Endothelial cell of umbilical vein (primary cell): ENCODE results near the gene GPR87. TPM values are rescaled to one million over a fixed set of nuclear protein-coding genes. Genes with fewer than 3 reads are reported as not detected.

Source experiments
- BruUV-seq: library from RNA; stranded (reverse); fragments of 400-500 nt; replicated peaks from 2 replicates; lab custom pipeline; 2021; lab: Mats Ljungman, UMichigan
- CTCF ChIA-PET: fragments of 300-600, 350-600 bp; sonication (Branson Sonifier 250); formaldehyde crosslinking; loops from one replicate; lab custom pipeline; 2021; ENCODE audit warnings: antibody characterized with exemption, inconsistent platforms; lab: Charles Lee
- POLR2A ChIA-PET: fragments of 300-600, 350-600 bp; sonication (Branson Sonifier 250); formaldehyde crosslinking; loops from one replicate; lab custom pipeline; 2021; ENCODE audit warnings: antibody characterized with exemption, inconsistent platforms; lab: Charles Lee
- DNase-seq: peaks from one replicate; pipeline ENCODE4 v3.0.0-alpha.2; 2011; ENCODE audit warnings: low read depth, low spot score
- FAIRE-seq: peaks from 2 replicates; lab custom pipeline; 2011; peaks lifted over from hg19 to GRCh38; lab: Jason Lieb, UNC
- H2AFZ ChIP-seq: 2 replicates; pipeline ENCODE4 v1.6.0; 2012; ENCODE audit warnings: low read depth, low read length, control low read depth, inconsistent platforms
- H3K27ac ChIP-seq: 2 replicates; pipeline ENCODE4 v1.5.1; 2011; ENCODE audit warnings: low read depth, mild to moderate bottlenecking, control low read depth, low read length, moderate library complexity; ENCODE audit not compliant: insufficient read depth
- H3K27me3 ChIP-seq, 2 experiments: 2 replicates each; pipeline versions ENCODE4 v1.6.0 to v1.6.1; 2011; ENCODE audit warnings: low read length in 2 of 2, mixed read lengths in 1 of 2; ENCODE audit not compliant: control insufficient read depth in 2 of 2, insufficient read depth in 2 of 2
- H3K36me3 ChIP-seq, 2 experiments: 2 replicates in 1 of 2; 3 replicates in 1 of 2; pipeline ENCODE4 v1.5.1; 2011; ENCODE audit warnings: low read length in 2 of 2, mild to moderate bottlenecking in 1 of 2, moderate library complexity in 1 of 2; ENCODE audit not compliant: control insufficient read depth in 2 of 2, insufficient read depth in 2 of 2; ENCODE audit errors: extremely low read depth in 1 of 2
- H3K4me1 ChIP-seq: 3 replicates; pipeline ENCODE4 v1.5.1; 2011; ENCODE audit warnings: mild to moderate bottlenecking, low read length; ENCODE audit not compliant: control insufficient read depth, insufficient read depth; ENCODE audit errors: extremely low read depth
- H3K4me2 ChIP-seq: 2 replicates; pipeline ENCODE4 v1.6.1; 2011; ENCODE audit warnings: low read length, control low read depth, mixed read lengths; ENCODE audit not compliant: insufficient read depth
- H3K4me3 ChIP-seq, 3 experiments: fragments of 200-600 bp in 1 of 3; sonication (generic), shearing (Covaris generic) in 1 of 3; replicated peaks in 1 of 3; 2 replicates each; pipeline ENCODE4 v1.5.1; 2011 to 2016; ENCODE audit warnings: control low read depth in 3 of 3, low read length in 3 of 3, mild to moderate bottlenecking in 2 of 3, inconsistent platforms in 1 of 3, low read depth in 1 of 3, moderate library complexity in 1 of 3; ENCODE audit not compliant: insufficient read depth in 1 of 3
- H3K79me2 ChIP-seq: 2 replicates; pipeline ENCODE4 v1.6.0; 2012; ENCODE audit warnings: low read length, inconsistent platforms; ENCODE audit not compliant: control insufficient read depth, insufficient read depth
- H3K9ac ChIP-seq: replicated peaks from 2 replicates; pipeline ENCODE3; 2011; ENCODE audit warnings: low read length, control low read depth; ENCODE audit not compliant: insufficient read depth; ENCODE audit errors: extremely low read depth
- H3K9me1 ChIP-seq: replicated peaks from 3 replicates; pipeline ENCODE4 v1.6.0; 2011; ENCODE audit warnings: mild to moderate bottlenecking, low read length; ENCODE audit not compliant: control insufficient read depth, insufficient read depth; ENCODE audit errors: extremely low read depth
- H3K9me3 ChIP-seq: replicated peaks from 2 replicates; pipeline ENCODE4 v1.5.1; 2012; ENCODE audit warnings: low read length, inconsistent platforms; ENCODE audit not compliant: control insufficient read depth, insufficient read depth
- H4K20me1 ChIP-seq: replicated peaks from 2 replicates; pipeline ENCODE3; 2011; ENCODE audit warnings: mild to moderate bottlenecking, low read length; ENCODE audit not compliant: control insufficient read depth, insufficient read depth; ENCODE audit errors: extremely low read depth
- EZH2 ChIP-seq: IDR thresholded peaks from 2 replicates; pipeline ENCODE4 v1.6.1; 2012; ENCODE audit warnings: borderline replicate concordance, low read depth, mild to moderate bottlenecking, moderate library complexity, low read length, inconsistent platforms; ENCODE audit not compliant: severe bottlenecking
- FOS ChIP-seq: IDR thresholded peaks from 2 replicates; pipeline ENCODE4 v1.6.1; 2011; ENCODE audit warnings: mild to moderate bottlenecking, low read length, moderate library complexity, borderline replicate concordance; ENCODE audit not compliant: insufficient read depth
- GATA2 ChIP-seq: IDR thresholded peaks from 2 replicates; pipeline ENCODE4 v1.7.0; 2011; ENCODE audit warnings: low read depth, mild to moderate bottlenecking, moderate library complexity, mixed read lengths, low read length; ENCODE audit not compliant: insufficient read length, insufficient read depth
- JUN ChIP-seq: IDR thresholded peaks from 2 replicates; pipeline ENCODE4 v1.6.1; 2011; ENCODE audit warnings: borderline replicate concordance, low read depth; ENCODE audit not compliant: insufficient read length, insufficient read depth
- MYC ChIP-seq: IDR thresholded peaks from one replicate; pipeline ENCODE4 v1.6.1; 2011; ENCODE audit warnings: mild to moderate bottlenecking, low read depth, low read length
- POLR2A ChIP-seq: IDR thresholded peaks from 2 replicates; pipeline ENCODE4 v1.6.1; 2012; ENCODE audit warnings: low read depth, mild to moderate bottlenecking, control low read depth, low read length
- POLR2AphosphoS5 ChIP-seq: IDR thresholded peaks from 2 replicates; pipeline ENCODE4 v1.6.1; 2012; ENCODE audit warnings: low read depth, mild to moderate bottlenecking, control low read depth, low read length, moderate library complexity; ENCODE audit not compliant: insufficient read depth
- dilution Hi-C: fragments of 300-500 bp; cut with MboI; formaldehyde crosslinking; loops from one replicate; pipeline ENCODE4 v1.15.0; 2019; ENCODE audit warnings: low sequenced_read_pairs; ENCODE audit not compliant: extremely low pct_ligation_motif_present
- intact Hi-C: fragments of 100-400 bp; cut with micrococcal nuclease; formaldehyde crosslinking; loops from one replicate; pipeline ENCODE4 v1.10.0; 2022
- polyA plus RNA-seq, 4 experiments: library from polyadenylated mRNA; depleted of rRNA in 3 of 4; stranded (reverse) in 3 of 4; unstranded in 1 of 4; fragments of >200 nt; gene quantifications; 2 replicates each; pipeline versions ENCODE4 v1.2.1 to v1.2.3, GENCODE V29; 2011 to 2012; ENCODE audit warnings: missing spikeins in 1 of 4
- total RNA-seq: library from RNA; stranded (reverse); gene quantifications from 2 replicates; pipeline ENCODE4 v1.2.3, GENCODE V29; 2021
- TF ChIP-seq, protein P1 (sequence below): IDR thresholded peaks from 2 replicates; pipeline ENCODE4 v1.6.1; 2011; ENCODE audit not compliant: insufficient read depth, insufficient read length
- TF ChIP-seq, protein P2 (sequence below), 2 donors: IDR thresholded peaks; 1 replicate in 1 of 2; 2 replicates in 1 of 2; pipeline ENCODE4 v1.5.1; 2011; ENCODE audit warnings: low read length in 2 of 2, mild to moderate bottlenecking in 2 of 2, moderate library complexity in 2 of 2, control low read depth in 1 of 2, inconsistent platforms in 1 of 2, low read depth in 1 of 2; ENCODE audit not compliant: insufficient read depth in 1 of 2; ENCODE audit errors: extremely low read depth in 1 of 2

The GPR87 gene
- total and polyA plus RNA-seq, 2 donors (not counting 3 experiments of a cell fraction or from before 2014, with no cell fraction given): not detected

DNA sequence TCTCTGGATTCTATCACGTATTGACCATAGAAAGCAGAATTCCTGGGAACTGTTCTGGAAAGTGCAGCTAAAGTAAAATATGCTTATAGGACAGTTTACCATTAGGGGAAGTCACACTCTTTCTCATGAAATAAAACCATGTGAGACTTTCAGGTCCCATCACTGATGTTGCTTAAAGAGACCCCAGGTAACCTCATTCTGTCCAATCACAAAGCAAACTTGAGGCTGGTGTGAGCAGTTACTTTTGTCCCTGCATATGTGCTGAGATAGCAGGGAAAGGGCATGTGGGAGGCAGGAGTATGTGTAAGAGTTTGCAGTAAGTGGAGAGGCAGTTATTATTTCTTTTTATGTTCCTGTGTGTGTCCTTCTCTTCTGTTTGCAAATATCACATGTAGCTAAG, 16.1 kb downstream of the GPR87 start:
- H3K27me3 ChIP-seq: peaks cover 3 to 6% of the 10 kb centered on the region in 2 experiments
- POLR2A ChIA-PET: no interaction called here
- H3K9ac ChIP-seq: no peak overlapping the region
- H3K4me1 ChIP-seq: no peaks in the 10 kb centered on the region
- FAIRE-seq (no peak), DNase-seq (no peak)
- no TSS peak for BruUV-seq
- H2AFZ ChIP-seq: no peak overlapping the region
- intact Hi-C loops: no loop called here
- no peak overlapping the region for H3K27ac ChIP-seq
- CTCF ChIA-PET: interaction anchor here (1.2 kb wide), 1 partner anchor 10 kb away, joined by 3 read pairs; no protein-coding TSS in a partner anchor
- no peaks in the 10 kb centered on the region for H4K20me1 ChIP-seq
- no peak overlapping the region for H3K4me3 ChIP-seq
- dilution Hi-C loops: no loop called here
- no peaks in the 10 kb centered on the region for H3K36me3 ChIP-seq
- H3K9me1 ChIP-seq: no peaks in the 10 kb centered on the region
- no peak overlapping the region for H3K4me2 ChIP-seq
- H3K9me3 ChIP-seq: no peaks in the 10 kb centered on the region
- no peaks in the 10 kb centered on the region for H3K79me2 ChIP-seq
- no peak for TF ChIP-seq POLR2A
- no peak for TF ChIP-seq GATA2
- TF ChIP-seq POLR2AphosphoS5: no peak
- no peak for TF ChIP-seq EZH2
- TF ChIP-seq, protein P1, sequence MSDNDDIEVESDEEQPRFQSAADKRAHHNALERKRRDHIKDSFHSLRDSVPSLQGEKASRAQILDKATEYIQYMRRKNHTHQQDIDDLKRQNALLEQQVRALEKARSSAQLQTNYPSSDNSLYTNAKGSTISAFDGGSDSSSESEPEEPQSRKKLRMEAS: no peak
- no peak for TF ChIP-seq JUN
- no peak for TF ChIP-seq FOS
- TF ChIP-seq MYC: no peak
- TF ChIP-seq, protein P2, sequence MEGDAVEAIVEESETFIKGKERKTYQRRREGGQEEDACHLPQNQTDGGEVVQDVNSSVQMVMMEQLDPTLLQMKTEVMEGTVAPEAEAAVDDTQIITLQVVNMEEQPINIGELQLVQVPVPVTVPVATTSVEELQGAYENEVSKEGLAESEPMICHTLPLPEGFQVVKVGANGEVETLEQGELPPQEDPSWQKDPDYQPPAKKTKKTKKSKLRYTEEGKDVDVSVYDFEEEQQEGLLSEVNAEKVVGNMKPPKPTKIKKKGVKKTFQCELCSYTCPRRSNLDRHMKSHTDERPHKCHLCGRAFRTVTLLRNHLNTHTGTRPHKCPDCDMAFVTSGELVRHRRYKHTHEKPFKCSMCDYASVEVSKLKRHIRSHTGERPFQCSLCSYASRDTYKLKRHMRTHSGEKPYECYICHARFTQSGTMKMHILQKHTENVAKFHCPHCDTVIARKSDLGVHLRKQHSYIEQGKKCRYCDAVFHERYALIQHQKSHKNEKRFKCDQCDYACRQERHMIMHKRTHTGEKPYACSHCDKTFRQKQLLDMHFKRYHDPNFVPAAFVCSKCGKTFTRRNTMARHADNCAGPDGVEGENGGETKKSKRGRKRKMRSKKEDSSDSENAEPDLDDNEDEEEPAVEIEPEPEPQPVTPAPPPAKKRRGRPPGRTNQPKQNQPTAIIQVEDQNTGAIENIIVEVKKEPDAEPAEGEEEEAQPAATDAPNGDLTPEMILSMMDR (IDR thresholded peaks at IDR 0.05; ENCODE audit: extremely low read depth in 1 of 2, insufficient read depth in 1 of 2, low read depth in 1 of 2, low read length in 2 of 2): no peak
